ENCODE data around the gene IFITM2. TPM values are rescaled to one million over a fixed set of nuclear protein-coding genes. Genes with fewer than 3 reads are reported as not detected.
"Not testable (repeated sequence)": the region's sequence is repeated elsewhere in the genome, so short reads cannot be mapped to it uniquely, and the experiment has no call there.

IFITM2 gene
- total and polyA plus RNA-seq, 4 donors, result 8.5 to 1,441 (median 404) TPM

- Histone ChIP-seq H3K4me3 (ENCODE audit: low read depth in 1 of 3, low read length in 3 of 3) (peak overlapping the region; percentile 41 to 96 (median 84)), H3K27ac (ENCODE audit: low read depth in 1 of 2, low read length in 2 of 2) (peak overlapping the region; percentile 98 to 99), H3K9ac (ENCODE audit: low read depth in 1 of 2, low read length in 2 of 2) (peak overlapping the region; percentile 62 to 86), H3K4me1 (ENCODE audit: control insufficient read depth in 4 of 4, insufficient read depth in 4 of 4, low read length in 3 of 4) (peaks cover 0 to 25% (median 8%) of the 10 kb centered on the region in 4 donors)
- H3K9me3 ChIP-seq (ENCODE audit: control insufficient read depth in 4 of 4, low read length in 3 of 4); H3K36me3 ChIP-seq (ENCODE audit: control insufficient read depth in 4 of 4, insufficient read depth in 3 of 4, low read depth in 1 of 4, low read length in 3 of 4); H3K27me3 ChIP-seq (ENCODE audit: control insufficient read depth in 4 of 4, insufficient read depth in 4 of 4, low read length in 3 of 4); DNase-seq (ENCODE audit: low spot score): not testable (repeated sequence)
- WGBS, result 4% methylated on average over 20 of the region's 29 CpGs
- peak in 1 of 2 donors; percentile 21 for TF ChIP-seq JUND (IDR thresholded peaks at IDR 0.05)
Measured at GRCh38 chr11:319121-319887, 11.7 kb downstream of the IFITM2 start.

GRCh38 chr11:319888-320273 lies 12.3 kb downstream of the IFITM2 start:
- Histone ChIP-seq H3K4me3 (ENCODE audit: low read depth in 1 of 3, low read length in 3 of 3) (peak overlapping the region; percentile 41 to 96 (median 84)), H3K27ac (ENCODE audit: low read depth in 1 of 2, low read length in 2 of 2) (peak overlapping the region; percentile 98 to 99), H3K9ac (ENCODE audit: low read depth in 1 of 2, low read length in 2 of 2) (peak overlapping the region; percentile 62 to 86), H3K4me1 (ENCODE audit: control insufficient read depth in 4 of 4, insufficient read depth in 4 of 4, low read length in 3 of 4) (peaks cover 0 to 23% (median 8%) of the 10 kb centered on the region in 4 donors)
- not testable (repeated sequence) for H3K9me3 ChIP-seq (ENCODE audit: control insufficient read depth in 4 of 4, low read length in 3 of 4); H3K36me3 ChIP-seq (ENCODE audit: control insufficient read depth in 4 of 4, insufficient read depth in 3 of 4, low read depth in 1 of 4, low read length in 3 of 4); DNase-seq (ENCODE audit: low spot score); H3K27me3 ChIP-seq (ENCODE audit: control insufficient read depth in 4 of 4, insufficient read depth in 4 of 4, low read length in 3 of 4)
- 9% methylated on average over 7 of the region's 10 CpGs for WGBS

GRCh38 chr11:324156-324555 lies 16.5 kb downstream of the IFITM2 start:
- H3K9ac ChIP-seq (ENCODE audit: low read depth in 1 of 2, low read length in 2 of 2), result no peak overlapping the region
- H3K4me1 ChIP-seq (ENCODE audit: control insufficient read depth in 4 of 4, insufficient read depth in 4 of 4, low read length in 3 of 4), result peaks cover 0 to 17% (median 10%) of the 10 kb centered on the region in 4 donors

More at GRCh38 chr11:324156-324555, 16.5 kb downstream of the IFITM2 start:
- no peak for TF ChIP-seq RAD21 (IDR thresholded peaks at IDR 0.05)
- no peak for TF ChIP-seq RXRA (IDR thresholded peaks at IDR 0.05)
- TF ChIP-seq NR2F2 (IDR thresholded peaks at IDR 0.05), result no peak
- no peak for TF ChIP-seq REST (IDR thresholded peaks at IDR 0.05)
- TF ChIP-seq CTCF (IDR thresholded peaks at IDR 0.05; ENCODE audit: low read depth, low read length, missing input control), result no peak
- no peak for TF ChIP-seq EGR1 (IDR thresholded peaks at IDR 0.05; ENCODE audit: low read depth in 2 of 2)
- TF ChIP-seq ZBTB33 (IDR thresholded peaks at IDR 0.05), result no peak
- no peak for TF ChIP-seq YY1 (IDR thresholded peaks at IDR 0.05)
- TF ChIP-seq TAF1 (conservative IDR thresholded peaks at IDR 0.05), result no peak
- Histone ChIP-seq H3K4me3 (ENCODE audit: low read depth in 1 of 3, low read length in 3 of 3) (no peak overlapping the region), H3K27ac (ENCODE audit: low read depth in 1 of 2, low read length in 2 of 2) (peak overlapping the region; percentile 4 to 42), H3K36me3 (ENCODE audit: control insufficient read depth in 4 of 4, insufficient read depth in 3 of 4, low read depth in 1 of 4, low read length in 3 of 4) (no peaks in the 10 kb centered on the region), H3K9me3 (ENCODE audit: control insufficient read depth in 4 of 4, low read length in 3 of 4) (no peaks in the 10 kb centered on the region), H3K27me3 (ENCODE audit: control insufficient read depth in 4 of 4, insufficient read depth in 4 of 4, low read length in 3 of 4) (no peaks in the 10 kb centered on the region)
- DNase-seq (ENCODE audit: low spot score), result no peak
- 82% methylated on average over 11 of the region's 11 CpGs for WGBS

All from liver (tissue), 9 donors.